MCF 10A (cell line): ENCODE results near the gene NAALADL2. TPM values are rescaled to one million over a fixed set of nuclear protein-coding genes. Genes with fewer than 3 reads are reported as not detected.

Experiments
- BruUV-seq: library from RNA; stranded (reverse); fragments of 400-500 nt; replicated peaks from 2 replicates; lab custom pipeline; 2021; lab: Mats Ljungman, UMichigan
- CTCF ChIA-PET: fragments of 300-600 bp; sonication (Branson Sonifier 250); formaldehyde crosslinking; extraction: SDS; loops from one replicate; lab custom pipeline; 2021; ENCODE audit warnings: antibody characterized with exemption, inconsistent platforms; lab: Yijun Ruan, JAX
- POLR2A ChIA-PET: fragments of 300-600, 350-650 bp; sonication (Branson Sonifier 250); formaldehyde crosslinking; extraction: SDS; loops from one replicate; lab custom pipeline; 2020; ENCODE audit warnings: antibody characterized with exemption, inconsistent platforms; lab: Yijun Ruan, JAX
- DNase-seq: peaks from one replicate; pipeline ENCODE4 v3.0.0-alpha.2; 2018; ENCODE audit not compliant: unreplicated experiment
- H3K27ac Mint-ChIP-seq: one replicate; pipeline ENCODE4 v1.8.0; 2022; ENCODE audit warnings: mild to moderate bottlenecking, low read depth, mixed read lengths; ENCODE audit not compliant: unreplicated experiment
- H3K27me3 Mint-ChIP-seq: one replicate; pipeline ENCODE4 v1.8.0; 2022; ENCODE audit warnings: mixed read lengths; ENCODE audit not compliant: insufficient read depth, unreplicated experiment
- H3K36me3 Mint-ChIP-seq: one replicate; pipeline ENCODE4 v1.8.0; 2022; ENCODE audit warnings: mild to moderate bottlenecking, moderate library complexity, mixed read lengths; ENCODE audit not compliant: insufficient read depth, unreplicated experiment
- H3K4me1 Mint-ChIP-seq: one replicate; pipeline ENCODE4 v1.8.0; 2022; ENCODE audit warnings: mixed read lengths; ENCODE audit not compliant: insufficient read depth, unreplicated experiment
- H3K4me3 Mint-ChIP-seq: one replicate; pipeline ENCODE4 v1.8.0; 2022; ENCODE audit warnings: mild to moderate bottlenecking, moderate library complexity, mixed read lengths; ENCODE audit not compliant: unreplicated experiment
- H3K9me3 Mint-ChIP-seq: one replicate; pipeline ENCODE4 v1.8.0; 2022; ENCODE audit warnings: mixed read lengths; ENCODE audit not compliant: unreplicated experiment
- intact Hi-C: fragments of 100-400 bp; cut with micrococcal nuclease; formaldehyde crosslinking; loops from 2 replicates; pipeline ENCODE4 v1.14.1; 2022
- total RNA-seq: library from RNA; stranded (reverse); gene quantifications from 2 replicates; pipeline ENCODE4 v1.2.3, GENCODE V29; 2022
- TF ChIP-seq, protein P1 (sequence below): fragments of 200-600 bp; IDR thresholded peaks from one replicate; pipeline ENCODE4 v1.8.0; 2022; ENCODE audit warnings: antibody characterized with exemption, mild to moderate bottlenecking; ENCODE audit not compliant: unreplicated experiment

Gene NAALADL2
- total RNA-seq, 1 experiment from 2014 or later = 4.2 TPM

- POLR2A ChIA-PET = no interaction called here
- no peaks in the 10 kb centered on the region for H3K36me3 Mint-ChIP-seq
- H3K4me1 Mint-ChIP-seq = no peaks in the 10 kb centered on the region
- H3K27me3 Mint-ChIP-seq = no peaks in the 10 kb centered on the region
- no peaks in the 10 kb centered on the region for H3K9me3 Mint-ChIP-seq
- TF ChIP-seq, protein P1, sequence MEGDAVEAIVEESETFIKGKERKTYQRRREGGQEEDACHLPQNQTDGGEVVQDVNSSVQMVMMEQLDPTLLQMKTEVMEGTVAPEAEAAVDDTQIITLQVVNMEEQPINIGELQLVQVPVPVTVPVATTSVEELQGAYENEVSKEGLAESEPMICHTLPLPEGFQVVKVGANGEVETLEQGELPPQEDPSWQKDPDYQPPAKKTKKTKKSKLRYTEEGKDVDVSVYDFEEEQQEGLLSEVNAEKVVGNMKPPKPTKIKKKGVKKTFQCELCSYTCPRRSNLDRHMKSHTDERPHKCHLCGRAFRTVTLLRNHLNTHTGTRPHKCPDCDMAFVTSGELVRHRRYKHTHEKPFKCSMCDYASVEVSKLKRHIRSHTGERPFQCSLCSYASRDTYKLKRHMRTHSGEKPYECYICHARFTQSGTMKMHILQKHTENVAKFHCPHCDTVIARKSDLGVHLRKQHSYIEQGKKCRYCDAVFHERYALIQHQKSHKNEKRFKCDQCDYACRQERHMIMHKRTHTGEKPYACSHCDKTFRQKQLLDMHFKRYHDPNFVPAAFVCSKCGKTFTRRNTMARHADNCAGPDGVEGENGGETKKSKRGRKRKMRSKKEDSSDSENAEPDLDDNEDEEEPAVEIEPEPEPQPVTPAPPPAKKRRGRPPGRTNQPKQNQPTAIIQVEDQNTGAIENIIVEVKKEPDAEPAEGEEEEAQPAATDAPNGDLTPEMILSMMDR = no peak
- CTCF ChIA-PET = no interaction called here
- H3K27ac Mint-ChIP-seq = no peak overlapping the region
- intact Hi-C loops = no loop called here
- no peak for DNase-seq
- BruUV-seq = no TSS peak
- H3K4me3 Mint-ChIP-seq = no peak overlapping the region
Measured at GRCh38 chr3:174844746-174845145, 14.4 kb upstream of the NAALADL2 start.

DNA sequence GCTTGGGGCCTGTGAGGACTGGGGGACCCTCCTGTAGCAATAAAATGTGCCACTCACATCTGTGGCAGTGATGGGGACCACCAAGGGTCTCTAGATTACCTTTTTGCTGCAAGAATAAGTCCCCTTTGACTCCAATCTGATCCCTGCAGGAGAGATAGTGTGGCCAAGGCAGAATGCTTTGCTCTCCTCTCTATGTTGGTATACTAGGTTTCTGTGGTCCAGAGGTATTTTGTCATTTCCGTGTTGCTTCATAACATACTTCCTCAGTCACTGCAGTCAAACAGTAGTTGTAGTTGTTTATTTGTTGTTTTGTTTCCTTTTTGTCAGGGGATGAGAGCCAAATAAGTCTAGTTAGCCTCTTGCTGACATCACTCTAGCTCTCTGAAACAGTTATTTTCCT, 13.1 kb upstream of the NAALADL2 start:
- Mint-ChIP-seq H3K27ac (no peak overlapping the region), H3K27me3 (no peaks in the 10 kb centered on the region), H3K36me3 (no peaks in the 10 kb centered on the region), H3K4me1 (no peaks in the 10 kb centered on the region), H3K9me3 (no peaks in the 10 kb centered on the region), H3K4me3 (no peak overlapping the region)
- ChIA-PET POLR2A (no interaction called here), CTCF (no interaction called here)
- BruUV-seq = no TSS peak
- DNase-seq = no peak
- intact Hi-C loops = no loop called here
- TF ChIP-seq, protein P1 = no peak

DNA sequence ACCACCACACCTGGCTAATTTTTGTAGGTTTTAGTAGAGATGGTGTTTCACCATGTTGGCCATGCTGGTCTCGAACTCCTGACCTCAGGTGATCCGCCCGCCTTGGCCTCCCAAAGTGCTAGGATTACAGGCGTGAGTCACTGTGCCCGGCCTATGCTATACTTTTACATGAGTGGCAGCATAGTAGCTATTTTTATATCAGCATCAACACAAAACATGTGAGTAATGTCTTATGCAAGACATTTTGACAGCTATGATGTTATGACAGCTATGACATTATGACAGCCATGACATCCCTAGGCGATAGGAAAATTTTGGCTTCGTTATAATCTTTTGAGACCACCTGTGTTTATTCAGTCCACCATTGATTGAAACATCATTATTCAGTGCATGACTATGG, 4.1 kb upstream of the NAALADL2 start:
- CTCF ChIA-PET = no interaction called here
- POLR2A ChIA-PET = no interaction called here
- H3K36me3 Mint-ChIP-seq = no peaks in the 10 kb centered on the region
- H3K27ac Mint-ChIP-seq = no peak overlapping the region
- H3K4me3 Mint-ChIP-seq = no peak overlapping the region
- H3K27me3 Mint-ChIP-seq = no peaks in the 10 kb centered on the region
- H3K4me1 Mint-ChIP-seq = peaks cover 22% of the 10 kb centered on the region
- BruUV-seq = no TSS peak
- TF ChIP-seq, protein P1 = no peak
- no peaks in the 10 kb centered on the region for H3K9me3 Mint-ChIP-seq
- DNase-seq = peak; percentile 41
- intact Hi-C loops = no loop called here

DNA sequence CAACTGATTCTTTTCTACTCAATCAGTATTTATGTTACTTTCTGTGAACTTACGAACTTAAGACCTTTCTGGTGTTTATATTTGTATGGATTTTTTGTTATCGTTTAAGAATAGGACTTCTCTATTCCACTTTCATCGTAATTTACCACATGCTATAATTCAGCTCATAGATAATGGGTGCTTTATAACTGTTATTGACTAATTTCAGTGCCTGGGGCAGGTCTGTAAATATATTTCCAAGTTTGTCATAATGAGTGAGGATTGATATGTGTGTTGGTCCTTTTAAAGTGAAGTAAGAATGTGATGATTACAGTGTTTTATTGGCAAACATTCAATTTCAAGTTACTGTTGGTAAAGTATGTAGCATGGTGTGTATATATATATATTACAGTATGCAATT, 1.8 kb upstream of the NAALADL2 start:
- CTCF ChIA-PET = no interaction called here

More for the DNA sequence above, 1.8 kb upstream of the NAALADL2 start:
- intact Hi-C loops = no loop called here
- TF ChIP-seq, protein P1 = no peak
- Mint-ChIP-seq H3K9me3 (no peaks in the 10 kb centered on the region), H3K4me1 (peaks cover 22% of the 10 kb centered on the region), H3K27ac (no peak overlapping the region), H3K36me3 (no peaks in the 10 kb centered on the region), H3K27me3 (no peaks in the 10 kb centered on the region), H3K4me3 (no peak overlapping the region)
- POLR2A ChIA-PET = interaction anchor here (0.8 kb wide), 1 partner anchor 853 kb away, joined by 3 read pairs; no protein-coding TSS in a partner anchor
- no peak for DNase-seq
- BruUV-seq = no TSS peak
